Activated T-cell treated with anti-CD3 and anti-CD28 coated beads for 24 hours (primary cell): Measurements from ENCODE around the gene GJA4.
"Not testable (repeated sequence)": the region's sequence is repeated elsewhere in the genome, so short reads cannot be mapped to it uniquely, and the experiment has no call there.

Experiments
- DNase-seq: peaks from one replicate; pipeline ENCODE4 v3.0.0-alpha.2; 2020; ENCODE audit warnings: low read depth

GJA4 gene

DNA sequence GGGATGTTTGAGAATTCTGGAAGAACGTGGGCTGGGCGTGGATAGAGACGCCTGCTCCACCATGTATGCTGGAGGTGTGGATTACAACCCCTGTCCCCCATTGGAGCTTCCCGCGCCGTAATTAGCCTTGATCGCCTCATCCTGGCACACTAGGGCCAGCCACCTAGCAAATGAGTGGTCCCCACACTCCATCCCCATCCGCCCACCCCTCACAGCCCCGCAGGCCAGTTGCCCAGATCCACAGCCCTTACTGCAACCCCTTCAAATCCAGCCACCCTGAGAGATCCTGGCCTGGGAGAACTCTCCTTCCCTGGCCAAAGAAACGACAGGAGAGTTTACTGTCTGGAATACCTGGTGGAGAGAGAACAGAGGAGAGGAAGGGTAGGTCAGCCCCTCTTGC lies 375 bp upstream of the GJA4 start:
- DNase-seq, result no peak

DNA sequence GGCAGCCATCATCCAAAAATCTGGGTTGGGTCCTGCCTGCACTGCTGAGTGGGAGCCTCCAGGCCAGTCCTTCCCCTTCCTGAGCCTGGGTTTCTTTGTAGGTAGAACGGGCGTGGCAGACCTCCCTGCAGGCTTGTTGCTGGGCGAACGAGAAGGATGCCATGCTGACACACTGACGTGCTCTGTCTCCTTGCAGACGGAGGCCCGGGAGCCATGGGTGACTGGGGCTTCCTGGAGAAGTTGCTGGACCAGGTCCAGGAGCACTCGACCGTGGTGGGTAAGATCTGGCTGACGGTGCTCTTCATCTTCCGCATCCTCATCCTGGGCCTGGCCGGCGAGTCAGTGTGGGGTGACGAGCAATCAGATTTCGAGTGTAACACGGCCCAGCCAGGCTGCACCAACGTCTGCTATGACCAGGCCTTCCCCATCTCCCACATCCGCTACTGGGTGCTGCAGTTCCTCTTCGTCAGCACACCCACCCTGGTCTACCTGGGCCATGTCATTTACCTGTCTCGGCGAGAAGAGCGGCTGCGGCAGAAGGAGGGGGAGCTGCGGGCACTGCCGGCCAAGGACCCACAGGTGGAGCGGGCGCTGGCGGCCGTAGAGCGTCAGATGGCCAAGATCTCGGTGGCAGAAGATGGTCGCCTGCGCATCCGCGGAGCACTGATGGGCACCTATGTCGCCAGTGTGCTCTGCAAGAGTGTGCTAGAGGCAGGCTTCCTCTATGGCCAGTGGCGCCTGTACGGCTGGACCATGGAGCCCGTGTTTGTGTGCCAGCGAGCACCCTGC lies 1.4 kb downstream of the GJA4 start:
- DNase-seq, result no peak

DNA sequence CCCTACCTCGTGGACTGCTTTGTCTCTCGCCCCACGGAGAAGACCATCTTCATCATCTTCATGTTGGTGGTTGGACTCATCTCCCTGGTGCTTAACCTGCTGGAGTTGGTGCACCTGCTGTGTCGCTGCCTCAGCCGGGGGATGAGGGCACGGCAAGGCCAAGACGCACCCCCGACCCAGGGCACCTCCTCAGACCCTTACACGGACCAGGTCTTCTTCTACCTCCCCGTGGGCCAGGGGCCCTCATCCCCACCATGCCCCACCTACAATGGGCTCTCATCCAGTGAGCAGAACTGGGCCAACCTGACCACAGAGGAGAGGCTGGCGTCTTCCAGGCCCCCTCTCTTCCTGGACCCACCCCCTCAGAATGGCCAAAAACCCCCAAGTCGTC lies 2.0 kb downstream of the GJA4 start:
- DNase-seq, result no peak

DNA sequence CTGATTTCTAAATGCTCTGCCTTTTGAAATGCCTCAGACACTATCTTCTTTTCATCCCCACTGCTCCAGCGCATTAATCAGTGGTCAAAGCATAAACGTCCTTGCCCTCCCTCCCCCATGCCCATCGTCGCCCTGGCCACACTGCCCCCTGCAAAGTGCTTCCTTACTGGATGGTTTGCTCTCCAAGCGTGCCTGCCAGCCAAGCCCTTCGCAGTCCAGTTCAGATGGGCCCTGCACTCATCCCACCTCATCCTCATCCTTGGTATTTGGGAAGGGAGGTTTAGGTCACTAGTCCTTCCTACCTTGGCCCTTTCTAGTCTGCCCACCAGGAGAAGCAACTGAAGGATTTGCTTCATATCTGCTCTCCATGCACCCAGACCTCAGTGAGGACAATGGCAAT lies 3.1 kb downstream of the GJA4 start:
- no peak for DNase-seq

DNA sequence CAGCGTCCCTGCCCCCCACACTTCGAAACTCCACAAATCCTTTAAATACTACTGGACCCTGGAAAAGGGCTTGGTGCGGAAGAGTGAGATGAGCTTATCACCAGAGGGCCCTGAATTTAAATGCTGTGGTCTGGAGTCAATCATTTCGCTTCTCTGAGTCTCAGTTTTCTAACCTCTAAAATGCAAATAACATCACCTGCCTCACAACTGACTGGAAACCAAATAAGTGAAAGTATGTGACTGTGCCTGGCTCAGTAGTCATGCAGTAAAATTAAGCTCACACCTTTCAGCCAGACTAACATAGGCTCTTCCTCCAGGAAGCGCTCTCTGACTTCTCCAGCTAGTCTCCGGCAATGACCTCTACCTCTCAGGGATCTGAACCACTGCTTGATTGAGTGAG lies 4.2 kb downstream of the GJA4 start:
- no peak for DNase-seq

DNA sequence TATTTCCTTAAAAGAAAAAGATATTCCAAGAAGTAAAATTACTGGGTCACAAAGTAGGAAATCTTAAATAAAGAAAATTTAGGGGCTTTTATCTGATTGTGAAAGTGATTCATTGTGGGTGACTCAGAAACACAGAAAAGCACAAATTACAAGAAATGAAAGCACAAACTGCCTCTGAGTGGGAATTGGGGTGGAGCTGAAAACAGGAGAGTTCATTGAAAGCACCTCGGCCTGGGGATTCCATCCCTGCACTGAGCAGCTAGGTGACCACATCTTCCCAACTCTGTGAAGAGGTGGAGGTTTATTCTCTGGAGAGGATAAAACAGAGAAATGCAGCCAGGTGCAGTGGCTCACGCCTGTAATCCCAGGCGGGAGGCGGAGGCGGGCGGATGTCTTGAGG lies 7.4 kb downstream of the GJA4 start:
- DNase-seq, result no peak

DNA sequence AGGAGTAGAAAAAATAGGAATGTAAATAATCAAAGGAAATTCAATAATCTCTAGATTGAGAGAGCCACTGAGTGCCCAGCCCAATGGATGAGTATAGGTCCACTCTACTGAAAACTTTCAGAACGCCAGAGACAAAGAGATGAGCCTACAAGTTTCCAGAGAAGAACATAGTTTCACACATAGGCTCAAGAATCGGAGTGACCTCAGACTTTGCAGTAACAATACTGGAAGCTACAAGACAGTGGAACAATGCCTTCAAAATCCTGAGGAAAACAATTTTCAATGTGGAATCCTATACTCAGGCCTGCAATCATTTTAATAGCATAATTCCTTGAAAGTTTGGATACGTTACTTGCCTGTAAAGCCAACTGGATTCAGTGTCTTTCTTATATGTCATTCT lies 11.0 kb downstream of the GJA4 start:
- no peak for DNase-seq

DNA sequence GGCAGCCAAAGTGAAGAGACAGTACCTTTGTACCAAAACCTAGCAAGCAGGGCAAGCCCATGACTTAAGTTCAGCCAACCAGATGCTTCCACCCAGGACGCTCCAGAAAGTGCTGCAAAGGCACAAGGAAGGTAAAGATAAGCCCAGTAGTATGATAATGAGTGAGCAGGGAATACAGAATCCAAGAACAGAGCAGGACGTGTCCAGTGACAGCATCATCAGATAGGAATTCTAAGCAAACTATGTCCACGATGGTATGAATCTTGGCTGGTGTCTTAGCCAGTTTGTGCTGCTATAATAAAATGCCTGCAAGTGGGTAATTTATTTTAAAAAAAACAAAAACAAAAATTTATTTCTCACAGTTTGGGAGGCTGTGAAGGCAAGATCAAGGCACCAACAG lies 13.6 kb downstream of the GJA4 start:
- no peak for DNase-seq

DNA sequence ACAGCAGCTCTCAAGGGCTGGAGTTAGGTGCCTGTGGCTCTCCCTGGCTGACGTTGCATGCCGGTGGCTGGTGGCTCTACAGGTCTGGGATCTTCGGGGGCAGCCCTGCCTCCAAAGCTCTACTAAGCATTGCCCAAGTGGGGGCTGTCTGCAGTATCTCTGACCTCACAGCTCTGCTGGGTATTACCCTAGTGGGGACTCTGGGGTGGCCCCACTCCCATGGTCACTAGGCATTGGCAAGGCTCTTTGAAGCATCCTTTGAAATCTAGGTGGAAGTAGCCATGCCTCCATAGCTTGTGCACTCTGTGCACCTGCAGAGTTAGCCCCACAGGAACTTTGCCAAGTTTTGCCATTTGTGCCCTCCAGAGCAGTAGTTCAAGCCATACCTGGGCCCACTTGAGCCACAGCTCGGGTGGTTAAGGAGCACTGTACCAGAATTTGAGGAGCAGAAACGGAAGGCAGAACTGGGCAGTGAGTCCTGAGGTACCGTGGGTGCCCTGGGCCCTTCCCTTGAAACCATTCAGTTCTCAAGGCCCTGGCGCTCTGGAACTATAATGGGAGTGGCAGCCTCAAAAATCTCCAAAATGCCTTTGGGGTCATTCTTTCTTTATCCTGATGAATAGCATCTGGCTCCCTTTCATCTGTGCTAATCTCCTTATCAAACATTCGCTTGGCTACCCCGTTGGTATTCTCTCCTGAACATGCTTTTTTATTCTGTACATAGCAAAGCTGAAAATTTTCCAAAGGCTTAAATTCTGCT lies 15.4 kb downstream of the GJA4 start:
- no peak for DNase-seq

DNA sequence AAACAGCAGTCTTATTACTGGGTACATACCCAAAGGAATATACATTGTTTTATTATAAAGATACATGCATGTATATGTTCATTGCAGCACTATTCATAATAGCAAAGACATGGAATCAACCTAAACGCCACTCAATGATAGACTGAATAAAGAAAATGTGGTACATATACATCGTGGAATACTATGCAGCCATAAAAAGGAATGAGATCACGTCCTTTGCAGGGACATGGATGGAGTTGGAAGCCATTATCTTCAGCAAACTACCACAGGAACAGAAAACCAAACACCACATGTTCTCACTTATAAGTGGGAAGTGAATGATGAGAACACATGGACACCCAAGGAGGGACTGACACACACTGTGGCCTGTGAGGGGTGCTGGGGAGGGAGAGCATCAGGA lies 18.0 kb downstream of the GJA4 start:
- not testable (repeated sequence) for DNase-seq

DNA sequence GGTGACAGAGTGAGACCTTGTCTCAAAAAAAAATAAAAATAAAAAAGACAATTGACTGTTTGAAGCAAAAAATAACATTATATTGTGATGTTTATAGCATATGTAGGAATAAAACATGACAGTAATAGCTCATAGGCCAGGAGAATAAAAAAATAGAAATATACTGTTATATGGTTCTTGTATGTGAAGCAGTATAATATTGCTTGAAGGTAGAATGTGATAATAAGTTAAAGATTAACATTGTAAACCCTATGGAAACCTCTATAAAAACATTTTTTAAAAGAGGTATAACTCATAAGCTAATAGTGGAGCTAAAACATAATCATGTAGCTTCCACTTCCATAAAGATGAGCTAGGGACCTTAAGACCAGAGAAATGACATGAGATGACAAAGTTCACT lies 23.5 kb downstream of the GJA4 start:
- no peak for DNase-seq

DNA sequence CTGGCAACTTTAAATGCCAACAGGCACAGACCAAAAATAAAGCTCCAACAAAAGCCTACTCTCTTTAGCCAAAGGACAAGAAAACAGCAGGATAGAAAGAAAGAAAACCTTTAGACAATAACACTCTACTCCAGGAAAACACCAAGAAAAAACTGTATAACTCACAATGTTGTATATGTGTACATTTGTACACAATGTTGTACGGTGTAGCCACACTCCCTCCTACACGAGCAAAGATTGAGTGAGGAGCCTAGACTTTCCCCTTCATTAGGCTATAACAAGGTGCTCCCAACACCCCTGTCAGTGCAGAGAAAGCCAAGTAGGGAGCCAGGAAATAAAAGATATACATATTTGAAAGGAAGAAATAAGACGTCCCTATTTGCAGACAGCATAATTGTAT lies 24.0 kb downstream of the GJA4 start:
- no peak for DNase-seq

DNA sequence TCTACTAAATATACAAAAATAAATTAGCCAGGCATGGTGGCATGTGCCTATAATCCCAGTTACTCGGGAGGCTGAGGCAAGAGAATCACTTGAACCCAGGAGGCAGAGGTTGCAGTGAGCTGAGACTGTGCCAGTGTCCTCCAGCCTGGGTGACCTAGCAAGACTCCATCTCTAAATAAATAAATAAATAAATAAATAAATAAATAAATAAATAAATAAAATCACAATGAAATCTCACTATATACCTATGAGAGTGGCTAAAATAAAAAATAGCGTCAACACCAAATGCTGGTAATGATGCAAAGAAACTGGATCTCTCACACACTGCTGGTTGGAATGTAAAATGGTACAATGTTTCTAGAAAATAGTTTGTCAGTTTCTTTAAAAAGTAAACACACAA lies 26.1 kb downstream of the GJA4 start:
- not testable (repeated sequence) for DNase-seq

DNA sequence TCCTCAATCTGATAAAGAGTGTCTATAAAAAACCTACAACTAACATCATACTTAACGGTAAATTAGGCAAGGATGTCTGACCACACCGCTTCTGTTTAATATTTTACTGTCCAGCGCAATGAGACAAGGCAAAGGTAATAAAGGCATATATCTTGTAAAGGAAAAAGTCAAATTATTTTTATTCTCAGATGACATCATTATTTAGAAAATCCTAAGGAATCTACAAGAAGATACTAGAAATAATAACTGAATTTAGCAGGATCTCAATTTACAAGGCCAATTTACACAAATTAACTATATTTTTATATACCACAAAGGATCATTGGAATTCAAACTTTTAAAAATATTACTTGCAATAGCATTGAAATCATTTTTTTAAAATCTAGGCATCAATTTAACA lies 29.4 kb downstream of the GJA4 start:
- no peak for DNase-seq

DNA sequence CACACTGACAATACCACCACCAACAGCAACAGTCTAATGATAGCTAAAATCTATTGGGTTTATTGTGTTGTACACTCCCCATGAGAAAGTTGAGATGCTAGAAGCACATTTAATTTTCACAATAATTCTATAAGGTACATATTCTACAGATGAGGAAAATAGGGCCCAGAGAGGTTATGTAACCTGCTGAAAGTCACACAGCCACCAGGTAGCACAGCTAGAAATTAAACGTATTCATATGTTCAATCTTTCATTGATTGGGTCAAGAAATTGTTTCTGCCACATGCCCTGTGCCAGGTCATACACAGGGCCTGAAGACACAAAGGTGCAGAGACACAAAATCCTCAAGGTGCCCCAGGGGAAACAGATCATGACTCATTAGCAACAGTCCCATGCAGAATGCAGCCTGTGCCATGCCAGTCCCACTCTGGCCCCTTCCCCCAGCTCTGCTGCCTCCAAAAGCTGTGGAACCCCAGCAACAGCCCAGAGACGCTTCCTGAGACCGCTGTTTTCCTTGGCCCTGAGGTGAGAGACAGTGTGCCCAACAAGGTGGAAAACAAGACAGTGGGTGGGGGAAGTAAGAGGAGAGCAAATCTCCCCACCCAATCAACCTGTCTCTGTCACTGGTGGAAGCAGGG lies 32.1 kb downstream of the GJA4 start:
- DNase-seq, result no peak

DNA sequence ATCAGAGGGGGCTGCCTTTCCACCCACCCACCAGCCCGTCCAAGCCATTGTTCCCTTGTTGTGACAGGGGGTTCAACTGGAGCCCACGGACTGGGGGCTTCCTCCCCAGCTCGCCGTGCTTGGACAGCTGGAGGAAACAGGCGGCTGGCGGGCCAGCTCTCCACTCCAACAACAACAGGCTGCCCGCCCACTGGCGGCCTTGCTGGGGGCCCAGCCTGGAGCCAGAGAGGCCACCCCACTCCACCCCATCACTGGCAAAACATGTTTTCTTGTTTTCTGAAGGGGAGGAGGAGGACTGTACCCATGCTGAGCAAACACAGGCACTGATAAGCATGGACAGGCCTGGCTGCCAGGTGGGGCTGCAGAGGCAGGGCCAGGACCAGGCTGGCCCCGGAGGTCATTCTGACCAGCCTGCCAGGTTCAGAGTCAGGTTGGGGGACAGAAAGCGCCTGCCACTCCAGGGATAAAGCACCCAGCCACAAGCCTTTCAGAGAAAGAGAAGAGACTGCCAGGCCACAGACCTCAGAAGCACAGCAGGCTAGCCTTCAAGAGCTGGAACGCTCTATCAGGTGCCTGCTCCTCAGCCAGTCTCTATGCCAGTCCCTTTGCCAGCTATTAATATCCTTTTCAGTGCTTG lies 32.8 kb downstream of the GJA4 start:
- no peak for DNase-seq

DNA sequence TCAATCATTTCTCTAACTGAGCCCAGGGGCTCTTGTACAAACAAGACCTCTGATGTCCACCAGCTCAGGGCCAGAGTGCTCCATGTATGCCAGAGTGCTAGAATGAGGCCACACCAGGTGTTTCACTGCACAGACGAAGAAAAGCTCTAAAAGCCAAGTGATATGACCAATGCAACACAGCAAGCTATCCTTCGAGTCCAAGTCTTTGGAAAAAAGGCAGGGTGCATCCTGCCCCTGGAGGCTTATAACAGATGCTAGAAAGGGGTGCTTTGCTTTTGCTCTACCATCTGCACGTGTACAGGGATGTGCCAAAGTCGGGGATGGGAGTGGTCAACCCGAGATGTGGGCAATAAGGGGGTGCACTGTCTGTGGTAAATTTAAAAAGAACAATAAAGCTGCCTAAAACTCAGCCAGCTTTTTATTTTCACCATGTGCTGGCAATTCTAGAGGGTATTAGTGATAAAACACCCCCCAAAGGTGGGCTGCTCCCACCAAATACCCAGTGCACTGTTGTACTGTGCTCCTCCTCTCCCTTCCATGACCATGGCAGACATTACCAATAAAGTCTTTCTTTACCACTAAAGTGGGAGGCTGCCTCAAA lies 34.6 kb downstream of the GJA4 start:
- no peak for DNase-seq

DNA sequence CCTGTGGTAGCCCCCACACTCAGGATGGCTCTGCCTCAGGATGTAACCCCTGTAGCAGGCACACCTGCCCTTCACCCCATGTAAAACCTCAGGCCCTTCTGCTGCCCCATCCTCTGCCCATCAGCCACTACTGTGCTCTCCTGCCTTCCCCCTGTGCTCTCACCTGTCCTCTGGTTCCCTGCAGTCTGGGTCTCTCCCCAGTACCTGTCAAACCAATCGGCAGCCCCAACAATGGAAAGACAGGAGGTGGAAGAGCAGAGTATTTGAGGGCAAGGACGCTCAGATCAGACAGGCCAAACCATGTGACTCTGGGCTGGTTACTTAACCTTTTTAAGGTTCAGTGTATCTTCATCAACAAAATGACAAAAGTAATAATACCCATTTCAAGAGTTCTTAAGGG lies 35.8 kb downstream of the GJA4 start:
- DNase-seq, result no peak

DNA sequence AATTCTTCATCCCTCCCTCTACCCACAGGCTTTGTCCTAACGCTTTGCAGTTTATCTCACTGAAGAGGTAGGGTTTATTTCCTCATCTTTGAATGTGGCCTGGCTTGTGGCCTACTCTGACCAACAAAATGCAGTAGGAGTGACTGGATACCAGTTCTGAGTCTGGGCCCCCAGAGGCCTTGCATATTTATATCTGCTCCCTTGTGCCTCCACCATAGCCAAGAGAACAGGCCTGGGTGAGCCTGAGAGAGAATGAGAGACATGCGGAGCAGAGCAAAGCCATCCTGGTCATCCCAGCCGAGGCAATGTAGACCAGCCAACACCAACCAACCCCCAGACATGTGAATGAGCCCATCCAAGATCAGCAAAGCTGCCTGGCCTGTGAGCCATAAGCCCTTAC lies 36.5 kb downstream of the GJA4 start:
- no peak for DNase-seq

DNA sequence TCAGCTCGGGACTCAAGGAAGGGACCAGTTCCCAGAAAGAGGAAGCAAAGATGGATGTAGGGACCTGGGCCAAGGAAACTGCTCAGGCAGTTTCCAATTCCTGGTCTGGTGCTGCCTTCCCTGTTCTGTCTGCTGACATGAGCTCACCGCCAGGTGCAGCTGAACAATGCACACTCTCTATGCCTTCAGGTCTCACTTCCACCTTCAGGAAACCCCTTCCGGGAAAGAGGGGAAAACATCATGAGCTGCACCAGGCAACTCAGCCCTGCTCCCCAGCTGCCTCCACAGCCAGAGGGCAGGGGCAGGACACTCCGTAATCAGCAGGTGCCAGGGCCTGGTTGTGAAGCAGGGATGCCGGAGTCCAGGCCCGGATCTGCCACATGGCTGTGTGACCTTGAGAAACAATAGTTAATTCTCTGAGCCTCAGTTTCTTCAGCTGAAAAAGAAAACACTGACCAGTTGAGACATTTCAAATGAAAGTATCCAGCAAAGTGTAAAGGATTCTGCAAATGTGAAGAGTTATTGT lies 39.0 kb downstream of the GJA4 start:
- DNase-seq, result no peak

DNA sequence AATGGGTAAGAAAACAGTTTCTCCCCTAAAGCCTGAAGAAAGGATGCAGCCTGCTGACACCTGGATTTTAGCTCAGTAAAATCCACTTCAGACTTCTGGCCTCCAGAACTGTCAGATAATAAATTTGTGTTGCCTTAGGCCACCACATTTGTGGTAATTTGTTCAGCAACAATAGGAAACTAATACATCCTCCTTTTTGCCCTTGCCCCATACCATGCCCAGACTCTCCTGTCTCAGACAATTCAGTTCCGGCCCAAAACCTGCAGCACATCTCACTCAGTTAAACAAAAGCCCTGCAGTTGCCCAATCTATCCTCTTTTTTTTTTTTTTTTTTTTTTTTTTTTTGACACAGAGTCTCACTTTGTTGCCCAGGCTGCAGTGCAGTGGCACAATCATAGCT lies 40.9 kb downstream of the GJA4 start:
- no peak for DNase-seq
